IMR-90 (cell line): ENCODE results near the gene FAM177A1. TPM values are rescaled to one million over a fixed set of nuclear protein-coding genes. Genes with fewer than 3 reads are reported as not detected.

Experiments used
- ATAC-seq: fragments of 200-7000 bp; cut with Tn5 transposase; 2 replicates; pipeline ENCODE4 v1.9.1; 2020; ENCODE audit warnings: low read depth, mild to moderate bottlenecking, moderate library complexity
- BruUV-seq: library from RNA; stranded (reverse); fragments of 400-500 nt; replicated peaks from 2 replicates; lab custom pipeline; 2021; lab: Mats Ljungman, UMichigan
- CTCF ChIA-PET: fragments of 300-600 bp; formaldehyde crosslinking; extraction: SDS; loops from one replicate; lab custom pipeline; 2021; ENCODE audit warnings: antibody characterized with exemption; lab: Yijun Ruan, JAX
- POLR2A ChIA-PET: fragments of 300-600 bp; sonication (Branson Sonifier 250); formaldehyde crosslinking; loops from one replicate; lab custom pipeline; 2022; ENCODE audit warnings: antibody characterized with exemption; ENCODE audit not compliant: unreplicated experiment; lab: Charles Lee
- DNase-seq: peaks from one replicate; pipeline ENCODE4 v3.0.0; 2013
- H2AFZ ChIP-seq: replicated peaks from 2 replicates; pipeline ENCODE3; 2013; ENCODE audit warnings: low read length, mild to moderate bottlenecking; ENCODE audit not compliant: poor library complexity
- H2AK5ac ChIP-seq: 2 replicates; pipeline ENCODE4 v1.6.1; 2013; ENCODE audit warnings: low read depth, low read length, inconsistent platforms
- H2AK9ac ChIP-seq: replicated peaks from 2 replicates; pipeline ENCODE3; 2013; ENCODE audit warnings: mild to moderate bottlenecking, low read depth, low read length, moderate library complexity; ENCODE audit not compliant: poor library complexity
- H2BK120ac ChIP-seq: 2 replicates; pipeline ENCODE4 v1.6.1; 2013; ENCODE audit warnings: low read depth, low read length, inconsistent platforms
- H2BK15ac ChIP-seq: 3 replicates; pipeline ENCODE4 v1.6.1; 2013; ENCODE audit warnings: low read depth, low read length, inconsistent platforms
- H2BK20ac ChIP-seq: 2 replicates; pipeline ENCODE4 v1.6.1; 2013; ENCODE audit warnings: low read depth, mild to moderate bottlenecking, inconsistent platforms, low read length, moderate library complexity
- H2BK5ac ChIP-seq: 2 replicates; pipeline ENCODE4 v1.6.1; 2013; ENCODE audit warnings: mild to moderate bottlenecking, low read depth, low read length, inconsistent platforms; ENCODE audit not compliant: poor library complexity, severe bottlenecking
- H3K14ac ChIP-seq: replicated peaks from 2 replicates; pipeline ENCODE4 v1.6.1; 2013; ENCODE audit warnings: low read depth, low read length, inconsistent platforms
- H3K18ac ChIP-seq: 2 replicates; pipeline ENCODE4 v1.6.1; 2013; ENCODE audit warnings: low read depth, low read length, control low read depth
- H3K23ac ChIP-seq: 2 replicates; pipeline ENCODE4 v1.6.1; 2013; ENCODE audit warnings: low read depth, low read length, inconsistent platforms
- H3K27ac ChIP-seq: 2 replicates; pipeline ENCODE4 v1.5.1; 2013; ENCODE audit warnings: mild to moderate bottlenecking, control low read depth, low read length; ENCODE audit not compliant: insufficient read depth
- H3K27me3 ChIP-seq: 2 replicates; pipeline ENCODE4 v1.6.1; 2013; ENCODE audit warnings: low read length; ENCODE audit not compliant: control insufficient read depth, insufficient read depth
- H3K36me3 ChIP-seq: 2 replicates; pipeline ENCODE4 v1.6.1; 2013; ENCODE audit warnings: low read length, mixed read lengths; ENCODE audit not compliant: control insufficient read depth, insufficient read depth
- H3K4ac ChIP-seq: 2 replicates; pipeline ENCODE4 v1.6.1; 2013; ENCODE audit warnings: low read depth, low read length, inconsistent platforms
- H3K4me1 ChIP-seq: 2 replicates; pipeline ENCODE4 v1.6.1; 2013; ENCODE audit warnings: low read length, mixed read lengths; ENCODE audit not compliant: control insufficient read depth, insufficient read depth
- H3K4me2 ChIP-seq: 2 replicates; pipeline ENCODE4 v1.6.1; 2013; ENCODE audit warnings: low read depth, mild to moderate bottlenecking, control low read depth, low read length, moderate library complexity
- H3K4me3 ChIP-seq: 2 replicates; pipeline ENCODE4 v1.5.1; 2013; ENCODE audit warnings: low read depth, mild to moderate bottlenecking, control low read depth, low read length, moderate library complexity; ENCODE audit not compliant: insufficient read depth
- H3K56ac ChIP-seq: 2 replicates; pipeline ENCODE4 v1.6.1; 2013; ENCODE audit warnings: low read length, inconsistent platforms; ENCODE audit not compliant: insufficient read depth; ENCODE audit errors: extremely low read depth
- H3K79me1 ChIP-seq, 2 experiments: 2 replicates each; pipeline ENCODE4 v1.6.1; 2013; ENCODE audit warnings: low read length in 2 of 2, inconsistent platforms in 1 of 2, low read depth in 1 of 2
- H3K9ac ChIP-seq: 2 replicates; pipeline ENCODE4 v1.6.1; 2013; ENCODE audit warnings: low read depth, low read length, control low read depth
- H3K9me1 ChIP-seq: 2 replicates; pipeline ENCODE4 v1.6.1; 2013; ENCODE audit warnings: low read length, inconsistent platforms; ENCODE audit not compliant: insufficient read depth
- H3K9me3 ChIP-seq: 2 replicates; pipeline ENCODE4 v1.6.1; 2013; ENCODE audit warnings: low read length; ENCODE audit not compliant: control insufficient read depth, insufficient read depth
- H4K20me1 ChIP-seq: 2 replicates; pipeline ENCODE4 v1.6.1; 2013; ENCODE audit warnings: low read length, inconsistent platforms; ENCODE audit not compliant: insufficient read depth
- H4K5ac ChIP-seq: 2 replicates; pipeline ENCODE4 v1.6.1; 2013; ENCODE audit warnings: mild to moderate bottlenecking, low read depth, low read length, control low read depth
- H4K8ac ChIP-seq, 2 experiments: 2 replicates each; pipeline ENCODE4 v1.6.1; 2013; ENCODE audit warnings: low read depth in 2 of 2, low read length in 2 of 2, control low read depth in 1 of 2, inconsistent platforms in 1 of 2
- H4K91ac ChIP-seq: 2 replicates; pipeline ENCODE4 v1.6.1; 2013; ENCODE audit warnings: low read depth, low read length, inconsistent platforms; ENCODE audit not compliant: insufficient read depth
- BHLHE40 ChIP-seq: fragments of 150-350 bp; IDR thresholded peaks from 2 replicates; pipeline ENCODE4 v1.6.1; 2016; ENCODE audit warnings: mild to moderate bottlenecking, low read depth, low read length
- CEBPB ChIP-seq: IDR thresholded peaks from 2 replicates; pipeline ENCODE4 v1.6.1; 2012; ENCODE audit warnings: low read depth, low read length, improper control_type of control experiment
- CHD1 ChIP-seq: IDR thresholded peaks from 2 replicates; pipeline ENCODE4 v1.6.1; 2012; ENCODE audit warnings: low read depth, low read length, improper control_type of control experiment
- CTCF ChIP-seq: conservative IDR thresholded peaks from 2 replicates; pipeline ENCODE4 v1.5.1; 2012; ENCODE audit warnings: mild to moderate bottlenecking, low read depth, low read length, improper control_type of control experiment
- ELK1 ChIP-seq: fragments of 150-350 bp; IDR thresholded peaks from 2 replicates; pipeline ENCODE4 v1.6.1; 2016; ENCODE audit warnings: low read depth, mild to moderate bottlenecking, low read length, moderate library complexity, borderline replicate concordance
- FOS ChIP-seq: fragments of 150-350 bp; IDR thresholded peaks from 2 replicates; pipeline ENCODE4 v1.6.1; 2016; ENCODE audit warnings: low read depth, low read length
- MAFK ChIP-seq: IDR thresholded peaks from 2 replicates; pipeline ENCODE4 v1.6.1; 2012; ENCODE audit warnings: low read depth, low read length, improper control_type of control experiment
- MAZ ChIP-seq: IDR thresholded peaks from 2 replicates; pipeline ENCODE4 v1.6.1; 2012; ENCODE audit warnings: low read depth, mild to moderate bottlenecking, low read length, improper control_type of control experiment, moderate library complexity, borderline replicate concordance
- MXI1 ChIP-seq: IDR thresholded peaks from 2 replicates; pipeline ENCODE4 v1.6.1; 2012; ENCODE audit warnings: low read depth, mild to moderate bottlenecking, low read length, moderate library complexity, borderline replicate concordance
- NFE2L2 ChIP-seq: fragments of 150-350 bp; IDR thresholded peaks from 2 replicates; pipeline ENCODE4 v1.6.1; 2016; ENCODE audit warnings: low read depth, mild to moderate bottlenecking, low read length
- POLR2A ChIP-seq: IDR thresholded peaks from 2 replicates; pipeline ENCODE4 v1.6.1; 2012; ENCODE audit warnings: mild to moderate bottlenecking, low read depth, low read length
- RAD21 ChIP-seq: IDR thresholded peaks from 2 replicates; pipeline ENCODE4 v1.6.1; 2012; ENCODE audit warnings: low read length, improper control_type of control experiment
- RCOR1 ChIP-seq: IDR thresholded peaks from 2 replicates; pipeline ENCODE4 v1.6.1; 2012; ENCODE audit warnings: mild to moderate bottlenecking, low read length, improper control_type of control experiment; ENCODE audit not compliant: insufficient replicate concordance
- RFX5 ChIP-seq: IDR thresholded peaks from 2 replicates; pipeline ENCODE4 v1.8.0; 2012; ENCODE audit warnings: low read depth, mild to moderate bottlenecking, low read length, moderate library complexity
- SMC3 ChIP-seq: fragments of 150-350 bp; IDR thresholded peaks from 2 replicates; pipeline ENCODE4 v1.6.1; 2016; ENCODE audit warnings: low read depth, mild to moderate bottlenecking, antibody characterized with exemption, low read length, moderate library complexity
- WGBS, 2 experiments: methylation state at CpG; one replicate each; pipeline versions ENCODE4 v1.1.5 to v1.1.7; 2013; ENCODE audit warnings: missing lambda C conversion rate in 2 of 2; ENCODE audit not compliant: insufficient read length in 1 of 2; ENCODE audit errors: extremely low coverage in 2 of 2; 5-methylcytosine and 5-hydroxymethylcytosine counted together
- dilution Hi-C: fragments of 300-500 bp; cut with HindIII; formaldehyde crosslinking; loops from one replicate; pipeline ENCODE4 v1.14.3; 2018; ENCODE audit warnings: low sequenced_read_pairs; ENCODE audit not compliant: unreplicated experiment
- in situ Hi-C: fragments of 300-500 bp; cut with MboI; formaldehyde crosslinking; loops from 3 replicates; pipeline ENCODE4 v1.14.3; 2019; ENCODE audit warnings: low sequenced_read_pairs, inconsistent platforms, mixed read lengths
- intact Hi-C: fragments of 100-400 bp; cut with micrococcal nuclease; formaldehyde crosslinking; loops from 2 replicates; pipeline ENCODE4 v1.10.0; 2022
- polyA plus RNA-seq, 3 experiments: library from polyadenylated mRNA; depleted of rRNA; stranded (reverse); fragments of >200 nt; gene quantifications; 2 replicates each; pipeline ENCODE4 v1.2.3, GENCODE V29; 2012; ENCODE audit warnings: low replicate concordance in 1 of 3
- total RNA-seq: library from RNA; depleted of rRNA; stranded (reverse); fragments of >200 nt; gene quantifications from 2 replicates; pipeline ENCODE4 v1.2.3, GENCODE V29; 2012

Gene FAM177A1
- total and polyA plus RNA-seq, 2 of the 4 experiments (the other 2 are of a cell fraction) = 18.5 to 33.4 TPM

GRCh38 chr14:35046751-35047536, 872 bp downstream of the FAM177A1 start:
- Histone ChIP-seq H2AK5ac (peak overlapping the region; percentile 77; the same call in 1 of the 2 replicates), H2BK20ac (no peak overlapping the region), H2BK15ac (no peak overlapping the region), H3K4me2 (peak overlapping the region; percentile 94), H3K27ac (peak overlapping the region; percentile 97), H2AK9ac (peak overlapping the region; percentile 95), H3K9ac (peak overlapping the region; percentile 95), H2BK120ac (peak overlapping the region; percentile 80), H3K56ac (peak overlapping the region; percentile 38; the same call in 1 of the 2 replicates), H2BK5ac (peak overlapping the region; percentile 95), H3K27me3 (no peaks in the 10 kb centered on the region), H4K5ac (peak overlapping the region; percentile 42), H3K9me1 (peaks cover 4% of the 10 kb centered on the region; the same call in 1 of the 2 replicates), H4K91ac (peak overlapping the region; percentile 93), H3K9me3 (no peaks in the 10 kb centered on the region), H3K4me1 (peaks cover 2% of the 10 kb centered on the region; the same call in 1 of the 2 replicates), H3K4ac (peak overlapping the region; percentile 96), H2AFZ (peak overlapping the region; percentile 95), H4K8ac (peak overlapping the region; percentile 81 to 96; a peak in 2 of 4 replicates), H3K4me3 (peak overlapping the region; percentile 79), H3K23ac (peak overlapping the region; percentile 71; the same call in 1 of the 2 replicates), H3K36me3 (peaks cover 3% of the 10 kb centered on the region; the same call in 1 of the 2 replicates), H4K20me1 (no peaks in the 10 kb centered on the region), H3K79me1 (peaks cover 12 to 53% of the 10 kb centered on the region in 2 experiments), H3K18ac (peak overlapping the region; percentile 42), H3K14ac (peak overlapping the region; percentile 72)
- no TSS peak for BruUV-seq
- dilution Hi-C loops (no loop called here), intact Hi-C loops (loop anchor here (10.0 kb wide), 1 partner anchor 368 kb away; no protein-coding TSS in a partner anchor), in situ Hi-C loops (no loop called here)
- ChIA-PET CTCF (interaction anchor here (1.5 kb wide), 1 partner anchor 22 kb away, joined by 3 read pairs; no protein-coding TSS in a partner anchor), POLR2A (no interaction called here)
- ATAC-seq = peak; percentile 12
- WGBS, 2 experiments = 20% methylated on average over 1 of the region's 23 CpGs; no CpG with 5 or more reads in 1 of the 2 experiments
- DNase-seq = peak; percentile 4
- no peak for TF ChIP-seq CTCF
- no peak for TF ChIP-seq FOS
- no peak for TF ChIP-seq CEBPB
- no peak for TF ChIP-seq MXI1
- TF ChIP-seq BHLHE40 = no peak
- TF ChIP-seq MAZ = no peak
- no peak for TF ChIP-seq CHD1
- no peak for TF ChIP-seq POLR2A
- TF ChIP-seq RFX5 = no peak
- TF ChIP-seq NFE2L2 = no peak
- TF ChIP-seq SMC3 = no peak
- TF ChIP-seq RAD21 = no peak
- TF ChIP-seq MAFK = no peak
- no peak for TF ChIP-seq RCOR1
- TF ChIP-seq ELK1 = no peak
